A549 (cell line): Measurements from ENCODE around the gene ZNF439. TPM values are rescaled to one million over a fixed set of nuclear protein-coding genes. Genes with fewer than 3 reads are reported as not detected.

Experiments
- ATAC-seq, 2 experiments: fragments of 200-7000 bp in 1 of 2; fragments of >200 bp in 1 of 2; cut with Nextera tagmentation in 1 of 2; cut with Tn5 transposase in 1 of 2; 3 replicates each; pipeline versions ENCODE4 v1.8.0 to v1.9.1; 2018 to 2020; ENCODE audit warnings: mild to moderate bottlenecking in 1 of 2, moderate library complexity in 1 of 2
- CTCF ChIA-PET: fragments of 300-600 bp; sonication (Branson Sonifier 250); formaldehyde crosslinking; extraction: SDS; loops from one replicate; lab custom pipeline; 2021; ENCODE audit warnings: antibody characterized with exemption, inconsistent platforms; lab: Yijun Ruan, JAX
- POLR2A ChIA-PET: fragments of 350-600 bp; formaldehyde crosslinking; extraction: SDS; loops from one replicate; lab custom pipeline; 2021; ENCODE audit warnings: antibody characterized with exemption, inconsistent platforms; lab: Yijun Ruan, JAX
- DNase-seq, 2 experiments: peaks; one replicate each; pipeline versions ENCODE4 v3.0.0 to v3.0.0-alpha.2; 2011 to 2016; ENCODE audit warnings: low read depth in 1 of 2, low spot score in 1 of 2
- FAIRE-seq: peaks from 2 replicates; lab custom pipeline; 2011; peaks lifted over from hg19 to GRCh38; lab: Jason Lieb, UNC
- H3K27ac ChIP-seq, 2 experiments: fragments of >200 bp; sonication (Bioruptor Twin); formaldehyde crosslinking; 3 replicates each; pipeline ENCODE4 v1.5.1; 2016 to 2017
- H3K4me1 ChIP-seq: fragments of >200 bp; sonication (Bioruptor Twin); formaldehyde crosslinking; 3 replicates; pipeline ENCODE4 v1.6.1; 2016
- H3K4me2 ChIP-seq: fragments of >200 bp; sonication (Bioruptor Twin); formaldehyde crosslinking; 3 replicates; pipeline ENCODE4 v1.6.1; 2016
- H3K4me3 ChIP-seq: fragments of >200 bp; sonication (Bioruptor Twin); formaldehyde crosslinking; 3 replicates; pipeline ENCODE4 v1.5.1; 2016
- H3K9me3 ChIP-seq: fragments of >200 bp; sonication (Bioruptor Twin); formaldehyde crosslinking; 3 replicates; pipeline ENCODE4 v1.6.1; 2016
- ATOH8 ChIP-seq: fragments of 250-450 bp; sonication (Bioruptor Pico); IDR thresholded peaks from 2 replicates; pipeline ENCODE4 v1.5.0; 2020; ENCODE audit warnings: low read depth, mild to moderate bottlenecking, moderate library complexity
- CBX2 ChIP-seq: fragments of 200-600 bp; sonication (generic); IDR thresholded peaks from 2 replicates; pipeline ENCODE4 v1.6.1; 2016; ENCODE audit warnings: low read depth, mild to moderate bottlenecking, borderline replicate concordance
- CBX8 ChIP-seq: fragments of 200-600 bp; sonication (generic); IDR thresholded peaks from 2 replicates; pipeline ENCODE4 v1.6.1; 2016
- CEBPB ChIP-seq, 2 experiments: fragments of >200 bp in 1 of 2; sonication (Bioruptor Twin) in 1 of 2; formaldehyde crosslinking in 1 of 2; IDR thresholded peaks; 2 replicates each; pipeline ENCODE4 v1.6.1; 2012 to 2016
- CHD2 ChIP-seq: fragments of 150-350 bp; IDR thresholded peaks from 2 replicates; pipeline ENCODE4 v1.6.1; 2014; ENCODE audit warnings: low read length; ENCODE audit not compliant: partially characterized antibody
- CTCF ChIP-seq: fragments of >200 bp; sonication (Bioruptor Twin); formaldehyde crosslinking; IDR thresholded peaks from 3 replicates; pipeline ENCODE4 v1.5.1; 2016
- EHMT2 ChIP-seq: fragments of 200-600 bp; sonication (generic); IDR thresholded peaks from 2 replicates; pipeline ENCODE4 v1.6.1; 2016; ENCODE audit warnings: antibody characterized with exemption, low read depth, mild to moderate bottlenecking, moderate library complexity
- EP300 ChIP-seq, 2 experiments: fragments of >200 bp; sonication (Bioruptor Twin); formaldehyde crosslinking; IDR thresholded peaks; 2 replicates in 1 of 2; 3 replicates in 1 of 2; pipeline ENCODE4 v1.6.1; 2016 to 2017
- HES2 ChIP-seq: fragments of >200 bp; sonication (Bioruptor Twin); formaldehyde crosslinking; IDR thresholded peaks from 2 replicates; pipeline ENCODE4 v1.6.1; 2016
- HOXA7 ChIP-seq: fragments of 250-450 bp; sonication (Bioruptor Pico); IDR thresholded peaks from 2 replicates; pipeline ENCODE4 v1.5.0; 2020; ENCODE audit warnings: mild to moderate bottlenecking, moderate library complexity
- HOXB5 ChIP-seq: fragments of 250-450 bp; sonication (Bioruptor Pico); IDR thresholded peaks from 2 replicates; pipeline ENCODE4 v1.5.0; 2020; ENCODE audit warnings: mild to moderate bottlenecking, moderate library complexity
- KDM1A ChIP-seq: fragments of 200-600 bp; sonication (generic); IDR thresholded peaks from 2 replicates; pipeline ENCODE4 v1.6.1; 2016; ENCODE audit warnings: low read depth, mild to moderate bottlenecking
- MAZ ChIP-seq: fragments of 150-350 bp; IDR thresholded peaks from 2 replicates; pipeline ENCODE4 v1.6.1; 2014; ENCODE audit warnings: antibody characterized with exemption, low read depth, low read length, borderline replicate concordance
- MYC ChIP-seq: IDR thresholded peaks from 2 replicates; pipeline ENCODE4 v1.6.1; 2012; ENCODE audit warnings: mild to moderate bottlenecking, inconsistent platforms, low read length, improper control_type of control experiment, borderline replicate concordance
- NR3C1 ChIP-seq: fragments of >200 bp; sonication (Bioruptor Twin); formaldehyde crosslinking; IDR thresholded peaks from 3 replicates; pipeline ENCODE4 v1.6.1; 2017
- PBX3 ChIP-seq: IDR thresholded peaks from 2 replicates; pipeline ENCODE4 v1.6.1; 2012
- PHF8 ChIP-seq: fragments of 200-600 bp; sonication (generic); IDR thresholded peaks from 2 replicates; pipeline ENCODE4 v1.6.1; 2016; ENCODE audit warnings: low read depth, mild to moderate bottlenecking, antibody characterized with exemption, moderate library complexity, borderline replicate concordance
- RNF2 ChIP-seq: fragments of 200-600 bp; sonication (generic); IDR thresholded peaks from 2 replicates; pipeline ENCODE4 v1.6.1; 2016; ENCODE audit warnings: low read depth, mild to moderate bottlenecking, antibody characterized with exemption, moderate library complexity, borderline replicate concordance
- SMC3 ChIP-seq: fragments of >200 bp; sonication (Bioruptor Twin); formaldehyde crosslinking; IDR thresholded peaks from 3 replicates; pipeline ENCODE4 v1.6.1; 2018; ENCODE audit warnings: inconsistent platforms
- USF2 ChIP-seq: fragments of 450-650 bp; IDR thresholded peaks from 2 replicates; pipeline ENCODE4 v1.6.1; 2014; ENCODE audit warnings: antibody characterized with exemption
- ZC3H11A ChIP-seq: fragments of 450-650 bp; IDR thresholded peaks from 2 replicates; pipeline ENCODE4 v1.6.1; 2014; ENCODE audit warnings: antibody characterized with exemption, mild to moderate bottlenecking
- ZFP36 ChIP-seq: fragments of 450-650 bp; IDR thresholded peaks from 2 replicates; pipeline ENCODE4 v1.6.1; 2014; ENCODE audit warnings: borderline replicate concordance; ENCODE audit not compliant: partially characterized antibody
- WGBS: methylation state at CpG from one replicate; pipeline ENCODE4 v1.1.6; 2017; ENCODE audit errors: missing lambda C conversion rate; 5-methylcytosine and 5-hydroxymethylcytosine counted together
- polyA minus RNA-seq: library from RNA; depleted of rRNA, polyadenylated mRNA; stranded (reverse); fragments of >200 nt; gene quantifications from 2 replicates; pipeline ENCODE4 v1.2.3, GENCODE V29; 2011; rRNA and poly(A)+ RNA removed
- polyA plus RNA-seq, 4 experiments: library from polyadenylated mRNA; depleted of rRNA in 3 of 4; stranded (reverse); fragments of >200 nt; fragmentation: RNase III in 1 of 4; extraction: RNeasy Plus Mini Kit Qiagen cat#74134 plus additional on column Dnase treatment in 1 of 4; gene quantifications; 2 replicates in 3 of 4; 3 replicates in 1 of 4; pipeline ENCODE4 v1.2.3, GENCODE V29; 2011 to 2017

ZNF439 gene
- polyA plus RNA-seq (2011; rRNA removed): not detected in 2 replicates
- not detected in 2 replicates for polyA plus RNA-seq (2012; cell fraction: cytosol; rRNA removed)
- polyA plus RNA-seq (2012; cell fraction: nucleus; rRNA removed): not detected in 2 replicates
- polyA plus RNA-seq (2017; fragmentation: RNase III; extraction: RNeasy Plus Mini Kit Qiagen cat#74134 plus additional on column Dnase treatment): not detected in 3 replicates
- not detected in 2 replicates for polyA minus RNA-seq

GRCh38 chr19:11848594-11849469, at the start of gene ZNF439:
Gene ZNF439 (plus strand): TSS chr19:11848726. CDS start chr19:11848868, 142 bp downstream.
- Histone ChIP-seq H3K4me3 (no peak within 1 kb of the TSS), H3K4me1 (no peaks in the 10 kb centered on the region), H3K27ac (no peak within 1 kb of the TSS), H3K4me2 (no peak within 1 kb of the TSS), H3K9me3 (no peaks in the 10 kb centered on the region)
- DNase-seq (no peak), FAIRE-seq (no peak), ATAC-seq (no peak)
- 30% methylated on average over 17 of the region's 59 CpGs for WGBS
- ChIA-PET POLR2A (no interaction called here), CTCF (no interaction called here)
- no peak for TF ChIP-seq NR3C1
- TF ChIP-seq HES2: no peak
- TF ChIP-seq CBX8: no peak
- no peak for TF ChIP-seq ZC3H11A
- no peak for TF ChIP-seq CHD2
- TF ChIP-seq HOXA7 (CRISPR knock-in tag): no peak
- no peak for TF ChIP-seq PHF8

- DNase-seq: no peak
- Histone ChIP-seq H3K9me3 (peaks cover 16% of the 10 kb centered on the region; the same call in 1 of the 3 replicates), H3K27ac (no peak overlapping the region)
- POLR2A ChIA-PET: no interaction called here
- TF ChIP-seq USF2: no peak
- no peak for TF ChIP-seq RNF2
- TF ChIP-seq HOXB5: no peak
- no peak for TF ChIP-seq ATOH8 (CRISPR knock-in tag)
- no peak for TF ChIP-seq SMC3
- no peak for TF ChIP-seq MAZ
- no peak for TF ChIP-seq KDM1A
- no peak for TF ChIP-seq CBX2
- no peak for TF ChIP-seq EP300 (IDR thresholded peaks at IDR 0.05)
- no peak for TF ChIP-seq CEBPB (IDR thresholded peaks at IDR 0.05)
- TF ChIP-seq EHMT2: no peak
- no peak for TF ChIP-seq MYC
- no peak for TF ChIP-seq ZFP36
- no peak for TF ChIP-seq PBX3
- no peak for TF ChIP-seq CBX8
- no peak for TF ChIP-seq CTCF
- TF ChIP-seq, all 56 proteins: peak for 0
- FAIRE-seq: no peak
- Histone ChIP-seq H3K4me3 (no peak overlapping the region), H3K4me2 (no peak overlapping the region), H3K4me1 (no peaks in the 10 kb centered on the region)
- ATAC-seq: no peak
- WGBS: 11% methylated on average over 11 of the region's 11 CpGs
- CTCF ChIA-PET: interaction anchor here (0.6 kb wide), 1 partner anchor 865 kb away, joined by 3 read pairs; no protein-coding TSS in a partner anchor
These were observed 42.0 kb upstream of the ZNF439 start for GRCh38 chr19:11806354-11807098.
